GM23338 (cell line): ENCODE data around the gene GRIN1. TPM values are rescaled to one million over a fixed set of nuclear protein-coding genes. Genes with fewer than 3 reads are reported as not detected.

Experiments used
- ATAC-seq: fragments of 200-7000 bp; cut with Tn5 transposase; 3 replicates; pipeline ENCODE4 v1.9.1; 2020
- DNase-seq: peaks from one replicate; pipeline ENCODE4 v3.0.0-alpha.2; 2015; ENCODE audit warnings: low spot score
- H2AFZ ChIP-seq: fragments of 200-600 bp; sonication (generic); 2 replicates; pipeline ENCODE4 v1.8.0; 2016; ENCODE audit warnings: antibody characterized with exemption, mild to moderate bottlenecking, moderate library complexity
- H3F3A ChIP-seq: fragments of 200-600 bp; sonication (generic); replicated peaks from 2 replicates; pipeline ENCODE4 v1.8.0; 2017; ENCODE audit warnings: antibody characterized with exemption, mixed run types, low read depth
- H3K27ac ChIP-seq: fragments of 200-600 bp; sonication (generic); 2 replicates; pipeline ENCODE4 v1.6.1; 2016; ENCODE audit warnings: low read depth
- H3K27me3 ChIP-seq: fragments of 200-600 bp; sonication (generic); 2 replicates; pipeline ENCODE4 v1.8.0; 2016; ENCODE audit warnings: mild to moderate bottlenecking, mixed run types, moderate library complexity; ENCODE audit not compliant: insufficient read depth
- H3K36me3 ChIP-seq: fragments of 200-600 bp; sonication (generic); 2 replicates; pipeline ENCODE4 v1.8.0; 2016; ENCODE audit warnings: mild to moderate bottlenecking; ENCODE audit not compliant: insufficient read depth
- H3K4me1 ChIP-seq: fragments of 200-600 bp; sonication (generic); 2 replicates; pipeline ENCODE4 v1.8.0; 2016; ENCODE audit warnings: mild to moderate bottlenecking, moderate library complexity; ENCODE audit not compliant: insufficient read depth
- H3K4me2 ChIP-seq: fragments of 200-600 bp; sonication (generic); 2 replicates; pipeline ENCODE4 v1.7.1; 2017; ENCODE audit warnings: mixed run types
- H3K4me3 ChIP-seq: fragments of 200-600 bp; sonication (generic); 2 replicates; pipeline ENCODE4 v1.6.1; 2016; ENCODE audit warnings: mixed run types
- H3K79me2 ChIP-seq: fragments of 200-600 bp; sonication (generic); replicated peaks from 2 replicates; pipeline ENCODE4 v1.8.0; 2017; ENCODE audit warnings: mild to moderate bottlenecking; ENCODE audit not compliant: insufficient read depth
- H3K9me2 ChIP-seq: fragments of 200-600 bp; sonication (generic); 2 replicates; pipeline ENCODE4 v1.8.0; 2017; ENCODE audit not compliant: insufficient read depth
- H4K20me1 ChIP-seq: fragments of 200-600 bp; sonication (generic); replicated peaks from 2 replicates; pipeline ENCODE4 v1.8.0; 2017; ENCODE audit warnings: mild to moderate bottlenecking; ENCODE audit not compliant: insufficient read depth
- H3K27ac Mint-ChIP-seq: 2 replicates; pipeline ENCODE4 v1.8.0; 2020; ENCODE audit warnings: inconsistent platforms, mild to moderate bottlenecking, moderate library complexity, mixed read lengths
- H3K27me3 Mint-ChIP-seq: 3 replicates; pipeline ENCODE4 v1.8.0; 2022; ENCODE audit warnings: low read depth, mild to moderate bottlenecking, moderate library complexity, mixed read lengths, inconsistent platforms; ENCODE audit not compliant: insufficient read depth, poor library complexity
- H3K36me3 Mint-ChIP-seq: 3 replicates; pipeline ENCODE4 v1.8.0; 2021; ENCODE audit warnings: low read depth, mild to moderate bottlenecking, inconsistent platforms, moderate library complexity, mixed read lengths
- H3K4me1 Mint-ChIP-seq: 3 replicates; pipeline ENCODE4 v1.8.0; 2020; ENCODE audit warnings: mild to moderate bottlenecking, inconsistent platforms, mixed read lengths
- H3K4me3 Mint-ChIP-seq: 3 replicates; pipeline ENCODE4 v1.8.0; 2021; ENCODE audit warnings: moderate library complexity, mild to moderate bottlenecking, inconsistent platforms, mixed read lengths
- H3K9me3 Mint-ChIP-seq: 3 replicates; pipeline ENCODE4 v1.8.0; 2020; ENCODE audit warnings: moderate library complexity, mild to moderate bottlenecking, inconsistent platforms, mixed read lengths
- CREB1 ChIP-seq: fragments of 250-450 bp; sonication (Bioruptor Pico); IDR thresholded peaks from 2 replicates; pipeline ENCODE4 v1.5.0; 2020; ENCODE audit warnings: low read depth, mild to moderate bottlenecking, moderate library complexity
- EZH2 ChIP-seq: fragments of 200-600 bp; sonication (generic); IDR thresholded peaks from one replicate; pipeline ENCODE4 v1.8.0; 2017; ENCODE audit warnings: antibody characterized with exemption, mild to moderate bottlenecking, low read depth; ENCODE audit not compliant: unreplicated experiment
- EZH2phosphoT487 ChIP-seq: fragments of 200-600 bp; sonication (generic); IDR thresholded peaks from one replicate; pipeline ENCODE4 v1.8.1; 2018; ENCODE audit warnings: antibody characterized with exemption; ENCODE audit not compliant: unreplicated experiment
- JUNB ChIP-seq: IDR thresholded peaks from one replicate; pipeline ENCODE4 v1.6.1; 2016; ENCODE audit warnings: antibody characterized with exemption; ENCODE audit not compliant: unreplicated experiment
- NANOG ChIP-seq: IDR thresholded peaks from 2 replicates; pipeline ENCODE4 v1.6.1; 2016; ENCODE audit warnings: antibody characterized with exemption, borderline replicate concordance
- POLR2AphosphoS5 ChIP-seq: IDR thresholded peaks from 2 replicates; pipeline ENCODE4 v1.6.1; 2016; ENCODE audit warnings: antibody characterized with exemption, low read depth
- STAT1 ChIP-seq: IDR thresholded peaks from one replicate; pipeline ENCODE4 v1.6.1; 2016; ENCODE audit warnings: antibody characterized with exemption; ENCODE audit not compliant: unreplicated experiment
- ZNF114 ChIP-seq: fragments of 250-450 bp; sonication (Bioruptor Pico); IDR thresholded peaks from 2 replicates; pipeline ENCODE4 v1.5.0; 2020; ENCODE audit warnings: mild to moderate bottlenecking, moderate library complexity
- ZNF331 ChIP-seq: fragments of 250-450 bp; sonication (Bioruptor Pico); IDR thresholded peaks from 2 replicates; pipeline ENCODE4 v1.5.0; 2020; ENCODE audit warnings: low read depth, mild to moderate bottlenecking, moderate library complexity
- polyA plus RNA-seq: library from polyadenylated mRNA; unstranded; fragments of >200 nt; fragmentation: Nextera tagmentation; extraction: Ambion mirVana; gene quantifications from 2 replicates; pipeline ENCODE4 v1.2.1, GENCODE V29; 2016
- total RNA-seq: library from RNA; depleted of rRNA; stranded (reverse); fragments of >200 nt; shearing (Covaris generic); gene quantifications from 2 replicates; pipeline ENCODE4 v1.2.3, GENCODE V29; 2014
- TF ChIP-seq, protein P1 (sequence below): fragments of 250-450 bp; sonication (Bioruptor Pico); IDR thresholded peaks from 2 replicates; pipeline ENCODE4 v1.5.0; 2020; ENCODE audit warnings: mild to moderate bottlenecking, moderate library complexity
- TF ChIP-seq, protein P2 (sequence below), 2 experiments: fragments of 200-600 bp in 1 of 2; sonication (generic) in 1 of 2; conservative IDR thresholded peaks; 2 replicates each; pipeline versions ENCODE4 v1.5.1 to v1.6.1; 2016 to 2017; ENCODE audit warnings: antibody characterized with exemption in 2 of 2, low read depth in 2 of 2, mild to moderate bottlenecking in 2 of 2, moderate library complexity in 1 of 2
- TF ChIP-seq, protein P3 (sequence below): IDR thresholded peaks from 2 replicates; pipeline ENCODE4 v1.6.1; 2016; ENCODE audit warnings: antibody characterized with exemption
- TF ChIP-seq, protein P4 (sequence below): IDR thresholded peaks from one replicate; pipeline ENCODE4 v1.6.1; 2018; ENCODE audit warnings: antibody characterized with exemption; ENCODE audit not compliant: unreplicated experiment

The GRIN1 gene
- total and polyA plus RNA-seq, 2 experiments from 2014 or later, result 2.7 to 5.5 TPM

DNA sequence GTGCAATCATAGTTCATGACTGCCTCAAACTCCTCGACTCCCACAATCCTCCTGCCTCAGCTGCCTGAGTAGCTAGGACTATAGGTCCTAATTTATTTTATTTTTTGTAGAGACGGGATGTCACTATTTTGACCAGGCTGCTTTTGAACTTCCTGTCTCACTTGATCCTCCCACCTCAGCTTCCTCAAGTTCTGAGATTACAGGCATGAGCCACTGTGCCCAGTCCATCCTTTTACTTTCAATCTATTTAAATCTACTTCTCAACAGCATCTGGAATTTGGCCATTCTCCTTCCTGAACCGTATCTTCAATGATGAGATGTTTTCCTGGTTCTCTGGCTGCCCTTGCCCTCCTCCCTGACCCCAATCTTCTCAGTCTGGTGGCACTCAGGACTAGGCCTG is 12.2 kb upstream of the GRIN1 start:
- Histone ChIP-seq H3K27ac (no peak overlapping the region), H3K9me2 (no peaks in the 10 kb centered on the region), H4K20me1 (no peaks in the 10 kb centered on the region; the same call in 1 of the 2 replicates), H3K36me3 (no peaks in the 10 kb centered on the region), H3K79me2 (0 out of 2 replicates have a peak, but pooled peaks cover 8% of the 10 kb centered on the region), H3K4me2 (no peak overlapping the region), H3F3A (peaks cover 8% of the 10 kb centered on the region), H3K4me1 (peaks cover 10% of the 10 kb centered on the region; the same call in 1 of the 2 replicates), H3K27me3 (peaks cover 18% of the 10 kb centered on the region), H3K4me3 (no peak overlapping the region), H2AFZ (no peak overlapping the region)
- TF ChIP-seq, protein P1, sequence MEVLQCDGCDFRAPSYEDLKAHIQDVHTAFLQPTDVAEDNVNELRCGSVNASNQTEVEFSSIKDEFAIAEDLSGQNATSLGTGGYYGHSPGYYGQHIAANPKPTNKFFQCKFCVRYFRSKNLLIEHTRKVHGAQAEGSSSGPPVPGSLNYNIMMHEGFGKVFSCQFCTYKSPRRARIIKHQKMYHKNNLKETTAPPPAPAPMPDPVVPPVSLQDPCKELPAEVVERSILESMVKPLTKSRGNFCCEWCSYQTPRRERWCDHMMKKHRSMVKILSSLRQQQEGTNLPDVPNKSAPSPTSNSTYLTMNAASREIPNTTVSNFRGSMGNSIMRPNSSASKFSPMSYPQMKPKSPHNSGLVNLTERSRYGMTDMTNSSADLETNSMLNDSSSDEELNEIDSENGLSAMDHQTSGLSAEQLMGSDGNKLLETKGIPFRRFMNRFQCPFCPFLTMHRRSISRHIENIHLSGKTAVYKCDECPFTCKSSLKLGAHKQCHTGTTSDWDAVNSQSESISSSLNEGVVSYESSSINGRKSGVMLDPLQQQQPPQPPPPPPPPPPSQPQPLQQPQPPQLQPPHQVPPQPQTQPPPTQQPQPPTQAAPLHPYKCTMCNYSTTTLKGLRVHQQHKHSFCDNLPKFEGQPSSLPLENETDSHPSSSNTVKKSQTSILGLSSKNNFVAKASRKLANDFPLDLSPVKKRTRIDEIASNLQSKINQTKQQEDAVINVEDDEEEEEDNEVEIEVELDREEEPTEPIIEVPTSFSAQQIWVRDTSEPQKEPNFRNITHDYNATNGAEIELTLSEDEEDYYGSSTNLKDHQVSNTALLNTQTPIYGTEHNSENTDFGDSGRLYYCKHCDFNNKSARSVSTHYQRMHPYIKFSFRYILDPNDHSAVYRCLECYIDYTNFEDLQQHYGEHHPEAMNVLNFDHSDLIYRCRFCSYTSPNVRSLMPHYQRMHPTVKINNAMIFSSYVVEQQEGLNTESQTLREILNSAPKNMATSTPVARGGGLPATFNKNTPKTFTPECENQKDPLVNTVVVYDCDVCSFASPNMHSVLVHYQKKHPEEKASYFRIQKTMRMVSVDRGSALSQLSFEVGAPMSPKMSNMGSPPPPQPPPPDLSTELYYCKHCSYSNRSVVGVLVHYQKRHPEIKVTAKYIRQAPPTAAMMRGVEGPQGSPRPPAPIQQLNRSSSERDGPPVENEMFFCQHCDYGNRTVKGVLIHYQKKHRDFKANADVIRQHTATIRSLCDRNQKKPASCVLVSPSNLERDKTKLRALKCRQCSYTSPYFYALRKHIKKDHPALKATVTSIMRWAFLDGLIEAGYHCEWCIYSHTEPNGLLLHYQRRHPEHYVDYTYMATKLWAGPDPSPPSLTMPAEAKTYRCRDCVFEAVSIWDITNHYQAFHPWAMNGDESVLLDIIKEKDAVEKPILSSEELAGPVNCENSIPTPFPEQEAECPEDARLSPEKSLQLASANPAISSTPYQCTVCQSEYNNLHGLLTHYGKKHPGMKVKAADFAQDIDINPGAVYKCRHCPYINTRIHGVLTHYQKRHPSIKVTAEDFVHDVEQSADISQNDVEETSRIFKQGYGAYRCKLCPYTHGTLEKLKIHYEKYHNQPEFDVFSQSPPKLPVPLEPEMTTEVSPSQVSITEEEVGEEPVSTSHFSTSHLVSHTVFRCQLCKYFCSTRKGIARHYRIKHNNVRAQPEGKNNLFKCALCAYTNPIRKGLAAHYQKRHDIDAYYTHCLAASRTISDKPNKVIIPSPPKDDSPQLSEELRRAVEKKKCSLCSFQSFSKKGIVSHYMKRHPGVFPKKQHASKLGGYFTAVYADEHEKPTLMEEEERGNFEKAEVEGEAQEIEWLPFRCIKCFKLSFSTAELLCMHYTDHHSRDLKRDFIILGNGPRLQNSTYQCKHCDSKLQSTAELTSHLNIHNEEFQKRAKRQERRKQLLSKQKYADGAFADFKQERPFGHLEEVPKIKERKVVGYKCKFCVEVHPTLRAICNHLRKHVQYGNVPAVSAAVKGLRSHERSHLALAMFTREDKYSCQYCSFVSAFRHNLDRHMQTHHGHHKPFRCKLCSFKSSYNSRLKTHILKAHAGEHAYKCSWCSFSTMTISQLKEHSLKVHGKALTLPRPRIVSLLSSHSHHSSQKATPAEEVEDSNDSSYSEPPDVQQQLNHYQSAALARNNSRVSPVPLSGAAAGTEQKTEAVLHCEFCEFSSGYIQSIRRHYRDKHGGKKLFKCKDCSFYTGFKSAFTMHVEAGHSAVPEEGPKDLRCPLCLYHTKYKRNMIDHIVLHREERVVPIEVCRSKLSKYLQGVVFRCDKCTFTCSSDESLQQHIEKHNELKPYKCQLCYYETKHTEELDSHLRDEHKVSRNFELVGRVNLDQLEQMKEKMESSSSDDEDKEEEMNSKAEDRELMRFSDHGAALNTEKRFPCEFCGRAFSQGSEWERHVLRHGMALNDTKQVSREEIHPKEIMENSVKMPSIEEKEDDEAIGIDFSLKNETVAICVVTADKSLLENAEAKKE, result no peak
- no peak for TF ChIP-seq EZH2phosphoT487
- TF ChIP-seq NANOG, result no peak
- TF ChIP-seq, protein P2, sequence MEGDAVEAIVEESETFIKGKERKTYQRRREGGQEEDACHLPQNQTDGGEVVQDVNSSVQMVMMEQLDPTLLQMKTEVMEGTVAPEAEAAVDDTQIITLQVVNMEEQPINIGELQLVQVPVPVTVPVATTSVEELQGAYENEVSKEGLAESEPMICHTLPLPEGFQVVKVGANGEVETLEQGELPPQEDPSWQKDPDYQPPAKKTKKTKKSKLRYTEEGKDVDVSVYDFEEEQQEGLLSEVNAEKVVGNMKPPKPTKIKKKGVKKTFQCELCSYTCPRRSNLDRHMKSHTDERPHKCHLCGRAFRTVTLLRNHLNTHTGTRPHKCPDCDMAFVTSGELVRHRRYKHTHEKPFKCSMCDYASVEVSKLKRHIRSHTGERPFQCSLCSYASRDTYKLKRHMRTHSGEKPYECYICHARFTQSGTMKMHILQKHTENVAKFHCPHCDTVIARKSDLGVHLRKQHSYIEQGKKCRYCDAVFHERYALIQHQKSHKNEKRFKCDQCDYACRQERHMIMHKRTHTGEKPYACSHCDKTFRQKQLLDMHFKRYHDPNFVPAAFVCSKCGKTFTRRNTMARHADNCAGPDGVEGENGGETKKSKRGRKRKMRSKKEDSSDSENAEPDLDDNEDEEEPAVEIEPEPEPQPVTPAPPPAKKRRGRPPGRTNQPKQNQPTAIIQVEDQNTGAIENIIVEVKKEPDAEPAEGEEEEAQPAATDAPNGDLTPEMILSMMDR (conservative IDR thresholded peaks at IDR 0.05; ENCODE audit: low read depth in 2 of 2), result no peak
- TF ChIP-seq EZH2, result no peak
- TF ChIP-seq ZNF114 (CRISPR knock-in tag), result no peak
- TF ChIP-seq CREB1, result no peak
- TF ChIP-seq, protein P3, sequence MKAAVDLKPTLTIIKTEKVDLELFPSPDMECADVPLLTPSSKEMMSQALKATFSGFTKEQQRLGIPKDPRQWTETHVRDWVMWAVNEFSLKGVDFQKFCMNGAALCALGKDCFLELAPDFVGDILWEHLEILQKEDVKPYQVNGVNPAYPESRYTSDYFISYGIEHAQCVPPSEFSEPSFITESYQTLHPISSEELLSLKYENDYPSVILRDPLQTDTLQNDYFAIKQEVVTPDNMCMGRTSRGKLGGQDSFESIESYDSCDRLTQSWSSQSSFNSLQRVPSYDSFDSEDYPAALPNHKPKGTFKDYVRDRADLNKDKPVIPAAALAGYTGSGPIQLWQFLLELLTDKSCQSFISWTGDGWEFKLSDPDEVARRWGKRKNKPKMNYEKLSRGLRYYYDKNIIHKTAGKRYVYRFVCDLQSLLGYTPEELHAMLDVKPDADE, result no peak
- TF ChIP-seq, protein P4, sequence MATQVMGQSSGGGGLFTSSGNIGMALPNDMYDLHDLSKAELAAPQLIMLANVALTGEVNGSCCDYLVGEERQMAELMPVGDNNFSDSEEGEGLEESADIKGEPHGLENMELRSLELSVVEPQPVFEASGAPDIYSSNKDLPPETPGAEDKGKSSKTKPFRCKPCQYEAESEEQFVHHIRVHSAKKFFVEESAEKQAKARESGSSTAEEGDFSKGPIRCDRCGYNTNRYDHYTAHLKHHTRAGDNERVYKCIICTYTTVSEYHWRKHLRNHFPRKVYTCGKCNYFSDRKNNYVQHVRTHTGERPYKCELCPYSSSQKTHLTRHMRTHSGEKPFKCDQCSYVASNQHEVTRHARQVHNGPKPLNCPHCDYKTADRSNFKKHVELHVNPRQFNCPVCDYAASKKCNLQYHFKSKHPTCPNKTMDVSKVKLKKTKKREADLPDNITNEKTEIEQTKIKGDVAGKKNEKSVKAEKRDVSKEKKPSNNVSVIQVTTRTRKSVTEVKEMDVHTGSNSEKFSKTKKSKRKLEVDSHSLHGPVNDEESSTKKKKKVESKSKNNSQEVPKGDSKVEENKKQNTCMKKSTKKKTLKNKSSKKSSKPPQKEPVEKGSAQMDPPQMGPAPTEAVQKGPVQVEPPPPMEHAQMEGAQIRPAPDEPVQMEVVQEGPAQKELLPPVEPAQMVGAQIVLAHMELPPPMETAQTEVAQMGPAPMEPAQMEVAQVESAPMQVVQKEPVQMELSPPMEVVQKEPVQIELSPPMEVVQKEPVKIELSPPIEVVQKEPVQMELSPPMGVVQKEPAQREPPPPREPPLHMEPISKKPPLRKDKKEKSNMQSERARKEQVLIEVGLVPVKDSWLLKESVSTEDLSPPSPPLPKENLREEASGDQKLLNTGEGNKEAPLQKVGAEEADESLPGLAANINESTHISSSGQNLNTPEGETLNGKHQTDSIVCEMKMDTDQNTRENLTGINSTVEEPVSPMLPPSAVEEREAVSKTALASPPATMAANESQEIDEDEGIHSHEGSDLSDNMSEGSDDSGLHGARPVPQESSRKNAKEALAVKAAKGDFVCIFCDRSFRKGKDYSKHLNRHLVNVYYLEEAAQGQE, result no peak
- no peak for TF ChIP-seq STAT1
- no peak for TF ChIP-seq POLR2AphosphoS5
- TF ChIP-seq ZNF331 (CRISPR knock-in tag), result no peak
- TF ChIP-seq JUNB, result no peak
- Mint-ChIP-seq H3K4me1 (peaks cover 15% of the 10 kb centered on the region), H3K36me3 (no peaks in the 10 kb centered on the region; the same call in 2 of the 3 replicates), H3K27ac (no peak overlapping the region), H3K4me3 (no peak overlapping the region), H3K27me3 (peaks cover 8% of the 10 kb centered on the region), H3K9me3 (no peaks in the 10 kb centered on the region; the same call in 2 of the 3 replicates)
- DNase-seq, result no peak
- no peak for ATAC-seq
